GM21360 (cell line): ENCODE measurements around the gene PPP2R2C.

ENCODE experiments used
- ATAC-seq: cut with Tn5 transposase; IDR thresholded peaks from one replicate; pipeline ENCODE4 v1.9.1; 2021; ENCODE audit warnings: mild to moderate bottlenecking, moderate library complexity; ENCODE audit not compliant: unreplicated experiment

Gene PPP2R2C

DNA sequence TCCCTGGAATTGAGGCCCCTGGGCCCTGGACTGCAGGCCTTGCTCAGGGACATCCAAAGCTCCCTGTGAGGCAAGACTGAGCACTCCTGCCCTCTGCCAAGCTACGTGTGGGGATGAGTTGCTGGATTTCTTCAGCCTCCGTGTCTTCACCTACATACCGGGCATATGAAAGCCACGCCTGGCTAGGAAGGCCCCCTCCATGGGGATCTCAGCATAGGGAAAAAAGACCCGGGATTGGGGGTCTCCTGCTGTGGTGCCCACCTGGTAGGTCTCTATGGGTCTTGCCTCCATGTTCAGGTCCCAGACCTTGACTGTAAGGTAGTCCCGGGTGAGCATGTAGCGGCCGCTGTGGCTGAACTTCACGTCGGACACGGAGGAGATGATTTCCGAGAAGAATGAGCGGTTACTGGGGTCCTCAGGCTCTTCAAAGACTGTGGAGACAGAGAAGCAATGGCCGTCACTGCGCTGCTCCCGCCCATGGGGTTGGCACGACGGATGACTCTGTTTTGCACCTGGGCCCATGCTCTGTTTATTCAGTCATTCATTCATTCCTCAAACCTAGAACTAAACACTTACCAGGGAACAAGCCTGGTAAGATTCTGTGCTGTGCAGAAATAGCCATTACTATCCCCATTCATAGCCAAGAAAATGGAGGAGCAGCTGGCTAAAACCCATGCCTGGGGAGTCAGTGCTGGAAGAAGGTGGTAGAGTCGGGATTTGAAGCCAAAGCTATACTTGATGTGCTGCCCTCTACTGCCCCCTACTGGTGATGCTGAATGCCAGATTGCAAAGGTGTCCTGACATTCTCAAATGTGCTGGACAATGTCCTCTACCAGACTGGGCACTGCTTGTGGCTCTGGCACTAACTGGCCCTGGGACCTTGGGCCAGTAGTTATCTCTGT, 138.9 kb downstream of the PPP2R2C start:
- ATAC-seq = no peak

DNA sequence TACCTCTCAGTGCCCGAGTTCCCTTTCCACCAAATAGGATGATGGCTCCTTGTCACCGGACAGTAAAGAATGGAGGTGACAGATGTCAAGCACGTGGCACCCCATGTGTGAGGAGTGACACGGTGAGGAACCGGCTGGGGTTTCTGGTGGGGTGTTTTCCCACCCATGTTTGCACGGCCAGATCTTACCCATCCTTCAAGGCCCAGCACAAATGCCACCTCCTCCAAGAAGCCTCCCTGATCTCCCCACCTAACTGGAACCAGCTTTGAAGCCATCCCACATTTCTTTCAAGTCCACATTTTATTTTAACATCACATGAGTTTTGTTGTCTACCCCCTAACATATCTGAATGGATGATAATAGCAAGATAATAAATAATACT, 139.8 kb downstream of the PPP2R2C start:
- no peak for ATAC-seq

DNA sequence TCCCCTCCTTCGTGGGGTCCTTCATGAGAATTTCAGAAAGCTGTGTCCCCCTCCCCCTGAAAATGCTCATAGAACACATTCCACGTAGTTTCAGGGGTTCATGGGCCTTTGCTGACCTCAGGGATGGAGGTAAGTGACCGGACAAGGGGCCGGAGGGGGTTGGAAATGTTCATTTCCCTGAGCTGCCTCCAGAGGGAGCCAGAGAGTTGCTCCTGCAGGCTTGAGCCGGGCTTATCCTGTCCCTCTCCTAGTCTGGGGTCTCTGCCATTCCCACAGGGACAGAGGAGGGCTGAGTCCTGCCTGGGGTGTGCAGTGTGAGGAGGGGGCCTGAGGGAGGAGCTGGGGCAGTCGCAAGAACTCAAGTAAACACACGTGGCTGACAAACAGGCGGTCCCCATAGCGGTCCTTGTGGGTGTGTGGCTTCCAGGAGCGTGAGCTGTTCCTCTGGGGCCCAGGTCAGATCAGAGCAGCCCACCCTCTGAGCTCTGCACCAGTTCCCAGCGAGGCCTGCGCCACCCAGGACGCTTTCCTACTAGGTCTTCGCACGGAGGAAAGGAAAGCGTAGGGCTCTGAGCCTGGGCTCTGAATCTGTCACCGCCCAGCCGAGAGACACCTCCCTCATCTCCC, 140.3 kb downstream of the PPP2R2C start:
- no peak for ATAC-seq

DNA sequence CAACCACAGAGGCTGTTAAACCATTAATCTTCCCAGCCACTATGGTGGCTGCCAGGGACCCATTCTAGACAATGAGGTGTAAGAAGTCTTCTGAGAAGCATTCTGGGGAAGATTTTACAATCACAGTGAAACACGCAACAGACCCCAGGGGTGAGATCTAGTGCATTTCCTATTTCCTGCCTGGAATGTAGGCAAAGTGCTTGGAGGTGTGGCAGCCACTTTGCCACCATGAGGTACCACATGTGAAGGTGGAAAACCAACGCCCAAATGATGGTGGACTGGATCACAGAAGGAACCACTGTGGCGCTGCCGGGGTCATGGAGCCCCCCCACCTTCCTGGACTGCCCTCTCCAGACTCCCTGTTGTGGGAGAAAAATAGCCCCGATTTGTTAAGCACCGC, 140.9 kb downstream of the PPP2R2C start:
- no peak for ATAC-seq

DNA sequence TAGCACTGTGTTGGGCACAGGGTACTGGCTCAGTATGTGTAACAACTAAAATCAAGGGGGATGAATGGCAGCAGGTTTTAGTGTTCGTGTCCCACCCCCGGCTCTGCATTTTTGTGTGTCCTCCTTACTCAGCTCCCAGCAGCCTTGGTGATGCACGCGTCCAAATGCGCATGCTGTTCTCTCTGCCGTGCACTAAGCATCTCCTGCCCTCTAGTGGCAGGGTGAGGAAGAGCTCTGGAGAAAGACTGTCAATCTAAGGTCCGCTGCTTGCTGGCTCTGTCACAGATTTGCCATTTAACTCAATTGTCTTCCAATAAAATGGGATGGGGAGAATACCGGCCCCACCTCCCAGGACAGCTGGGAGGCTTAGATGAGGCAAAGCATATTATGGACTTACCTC, 141.4 kb downstream of the PPP2R2C start:
- no peak for ATAC-seq

DNA sequence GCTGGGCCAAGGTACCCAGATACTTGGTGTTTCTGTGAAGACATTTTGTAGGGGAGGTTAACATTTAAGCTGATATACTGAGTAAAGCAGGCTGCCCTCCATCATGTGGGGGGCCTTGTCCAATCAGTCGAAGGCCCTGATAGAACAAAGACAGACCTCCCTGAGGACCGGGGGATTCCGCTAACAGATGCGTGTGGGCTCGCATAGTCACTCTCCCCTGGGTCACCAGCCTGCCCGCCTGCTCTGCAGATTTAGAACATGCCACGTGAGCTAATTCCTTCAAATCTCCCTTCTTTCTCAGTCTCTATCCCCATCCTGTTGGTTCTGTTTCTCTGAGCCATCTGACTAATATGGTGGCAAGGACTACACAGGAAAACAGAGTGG, 142.0 kb downstream of the PPP2R2C start:
- no peak for ATAC-seq

DNA sequence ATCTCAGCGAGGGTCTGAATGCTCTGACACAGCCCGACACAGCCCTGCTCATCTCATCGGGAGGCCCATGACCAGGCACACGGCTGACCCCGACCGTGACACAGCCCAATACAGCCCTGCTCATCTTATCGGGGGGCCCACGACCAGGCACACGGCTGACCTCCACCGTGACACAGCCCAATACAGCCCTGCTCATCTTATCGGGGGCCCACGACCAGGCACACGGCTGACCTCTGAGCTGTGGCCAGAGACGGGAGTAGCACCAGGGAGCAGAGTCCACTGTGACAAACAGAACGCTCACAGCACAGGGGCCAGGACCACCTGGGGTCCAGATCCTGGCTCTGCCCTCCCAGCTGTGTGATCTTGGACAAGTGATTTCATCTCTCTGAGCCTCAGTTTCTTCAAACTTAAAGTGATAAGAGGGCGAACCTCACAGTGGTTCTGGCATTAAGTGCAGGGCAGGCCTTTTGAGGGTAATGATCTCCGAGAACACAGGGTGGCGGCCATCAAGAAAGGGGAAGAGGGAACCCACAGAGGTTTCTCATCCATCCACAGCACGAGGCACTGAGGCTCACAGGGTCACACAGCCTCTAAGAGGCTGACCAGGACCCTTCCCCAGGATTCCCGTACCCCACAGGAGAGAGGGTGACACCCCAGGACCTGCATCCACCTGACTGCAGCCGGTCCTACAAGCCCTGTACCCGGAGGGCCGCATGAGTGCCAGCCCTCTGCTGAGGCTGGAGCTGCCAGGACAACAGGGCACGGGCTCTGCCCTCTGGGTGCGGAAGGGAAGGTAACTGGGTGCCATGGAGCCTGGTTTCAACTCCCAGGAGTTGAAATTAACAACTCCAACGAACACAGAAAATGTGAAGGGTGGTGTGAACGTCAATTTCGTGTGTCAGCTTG, 142.7 kb downstream of the PPP2R2C start:
- no peak for ATAC-seq

DNA sequence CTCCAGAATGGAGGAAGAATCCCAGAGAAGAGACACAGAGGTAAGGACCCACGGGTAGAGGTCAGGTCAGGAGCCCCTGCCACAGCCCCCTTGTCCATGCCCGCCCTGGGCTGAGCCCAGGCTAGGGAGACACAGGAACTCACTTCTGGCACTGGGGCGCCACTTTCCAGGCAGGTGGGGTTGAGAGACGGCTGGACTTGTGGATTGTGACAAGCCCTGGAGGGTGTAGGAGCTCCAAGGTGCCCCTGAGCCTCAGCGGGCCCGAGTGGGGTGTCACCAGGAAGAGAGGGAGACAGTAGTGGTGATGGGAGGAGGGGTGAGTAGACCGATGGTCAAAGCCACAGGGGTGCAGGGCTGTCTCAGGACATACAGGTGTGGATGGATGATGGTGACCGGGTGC, 143.9 kb downstream of the PPP2R2C start:
- ATAC-seq = no peak

DNA sequence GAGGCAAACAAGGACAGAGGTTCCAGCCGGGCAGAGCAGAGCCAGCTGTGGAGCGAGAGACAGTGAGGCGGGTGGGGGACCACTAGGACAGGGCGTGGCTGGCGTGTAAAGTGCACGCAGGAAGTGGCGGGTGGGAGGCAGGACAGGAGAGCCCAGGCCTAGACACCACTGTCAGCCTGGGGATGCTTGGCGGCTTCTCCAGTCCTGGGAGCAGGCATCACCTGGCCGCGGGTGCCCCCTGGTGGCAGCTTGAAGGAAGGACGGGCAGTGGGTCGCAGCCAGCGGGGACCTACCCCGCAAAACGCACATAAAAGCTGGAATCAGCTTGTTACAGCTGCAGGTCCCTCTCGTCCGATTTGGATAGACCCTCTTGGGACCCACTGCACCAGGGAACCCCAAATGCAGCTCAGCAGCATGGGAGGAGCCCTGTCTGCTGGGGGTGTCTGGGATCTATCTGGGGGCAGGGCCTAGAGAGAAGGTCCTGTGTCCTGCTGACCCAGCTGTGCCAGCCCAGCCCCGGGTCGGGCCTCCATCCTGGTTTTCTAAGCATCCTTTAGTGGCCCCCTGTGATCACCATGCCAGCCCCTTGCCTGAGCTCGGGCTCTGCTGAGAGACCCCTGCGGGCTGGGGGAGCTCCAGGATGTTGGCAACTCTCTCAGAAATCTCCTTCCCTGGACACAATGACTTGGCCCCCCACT, 145.0 kb downstream of the PPP2R2C start:
- ATAC-seq = peak; percentile 55

DNA sequence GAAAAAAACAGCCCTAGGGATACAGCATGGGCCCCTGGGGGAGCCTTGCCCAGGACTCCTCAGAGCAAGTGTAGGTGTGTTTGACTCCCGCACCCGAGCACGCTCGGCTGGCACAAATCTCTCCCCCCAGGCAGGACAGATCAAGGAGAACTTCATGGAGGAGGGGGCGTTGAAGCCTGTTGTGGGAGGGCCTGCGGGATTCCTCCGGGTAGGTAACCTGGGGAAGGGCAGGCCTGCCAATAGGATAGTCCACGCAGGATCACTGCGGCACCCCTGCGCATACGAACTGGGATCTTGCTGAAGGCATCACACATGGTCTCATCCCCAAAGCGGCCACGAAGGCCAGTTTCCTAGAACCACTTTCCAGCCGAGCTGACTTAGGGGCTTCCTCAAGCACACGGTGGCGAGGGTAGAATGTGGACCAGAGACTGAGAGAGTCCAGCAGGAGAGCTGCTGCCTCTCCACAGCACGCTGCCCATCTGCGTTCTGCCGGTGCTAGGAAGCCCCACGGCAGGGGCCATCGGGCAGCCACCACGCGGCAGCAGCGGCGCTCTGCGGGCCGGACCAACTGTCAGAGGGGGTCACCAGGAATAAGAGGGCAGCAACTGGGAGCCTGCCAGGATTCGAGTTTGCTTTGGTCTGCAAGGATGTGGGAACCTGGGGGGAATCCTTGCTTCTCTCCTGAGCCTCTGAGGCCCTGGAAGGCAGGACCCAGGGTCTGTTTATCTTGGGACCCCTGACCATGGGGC, 145.9 kb downstream of the PPP2R2C start:
- no peak for ATAC-seq

DNA sequence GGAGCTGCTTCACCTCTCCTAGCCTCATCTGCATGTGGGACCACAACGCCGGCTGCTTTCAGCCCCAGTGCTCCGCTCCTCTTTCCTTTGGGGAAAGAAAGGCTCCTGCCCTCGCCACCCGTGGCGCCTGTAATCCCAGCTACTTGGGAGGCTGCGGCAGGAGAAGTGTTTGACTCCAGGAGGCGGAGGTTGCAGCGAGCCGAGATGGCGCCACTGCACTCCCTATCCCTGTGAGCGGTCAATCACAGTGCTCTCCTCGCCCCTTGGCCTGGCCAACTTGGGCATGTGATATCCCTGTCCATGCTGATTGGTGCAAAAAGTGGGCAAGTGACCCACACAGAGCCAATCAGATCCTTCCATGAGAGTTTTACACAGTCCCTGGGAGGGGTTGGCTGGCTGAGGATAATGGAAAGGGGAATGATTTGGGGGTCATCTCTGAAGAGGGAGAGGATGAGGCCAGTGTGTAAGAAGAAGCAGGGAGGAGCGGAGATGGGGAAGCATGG, 146.6 kb downstream of the PPP2R2C start:
- ATAC-seq = no peak

DNA sequence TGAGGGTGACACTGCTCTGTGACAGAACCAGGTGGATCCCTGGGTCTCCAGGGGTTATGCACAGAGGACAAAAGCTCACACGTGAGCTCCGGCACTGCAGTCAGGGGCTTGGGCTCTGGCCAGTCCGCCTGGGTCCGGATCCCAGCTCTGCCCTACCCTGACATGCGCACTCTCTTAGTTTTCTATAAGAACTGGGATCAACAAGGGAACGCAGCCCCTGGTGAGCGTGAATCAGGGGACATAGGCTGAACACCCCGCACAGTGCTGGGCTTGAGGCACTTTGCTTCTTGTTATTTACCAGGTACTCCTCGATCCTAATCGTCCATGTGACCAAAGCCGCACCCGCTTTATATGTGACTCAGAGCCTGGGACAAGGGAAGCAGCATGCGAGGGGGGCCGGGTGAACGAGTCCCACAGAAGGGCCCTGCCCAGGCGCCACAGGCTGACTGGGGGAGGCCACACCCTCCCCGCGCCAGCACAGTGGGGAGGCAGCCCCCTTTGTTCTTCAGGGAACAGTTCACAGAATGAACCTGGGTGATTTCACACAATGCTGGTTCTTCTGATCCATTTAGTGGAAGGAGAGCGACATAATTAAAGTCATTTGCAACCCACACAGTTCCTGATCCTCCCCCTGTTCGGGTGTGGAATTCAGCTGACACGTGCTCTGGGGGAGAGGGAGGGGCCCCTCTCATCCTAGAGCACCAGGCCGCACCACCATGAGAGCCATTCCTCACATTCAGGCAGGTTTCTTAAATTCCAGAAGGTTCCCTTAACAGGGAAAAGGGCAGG, 147.2 kb downstream of the PPP2R2C start:
- ATAC-seq = no peak

DNA sequence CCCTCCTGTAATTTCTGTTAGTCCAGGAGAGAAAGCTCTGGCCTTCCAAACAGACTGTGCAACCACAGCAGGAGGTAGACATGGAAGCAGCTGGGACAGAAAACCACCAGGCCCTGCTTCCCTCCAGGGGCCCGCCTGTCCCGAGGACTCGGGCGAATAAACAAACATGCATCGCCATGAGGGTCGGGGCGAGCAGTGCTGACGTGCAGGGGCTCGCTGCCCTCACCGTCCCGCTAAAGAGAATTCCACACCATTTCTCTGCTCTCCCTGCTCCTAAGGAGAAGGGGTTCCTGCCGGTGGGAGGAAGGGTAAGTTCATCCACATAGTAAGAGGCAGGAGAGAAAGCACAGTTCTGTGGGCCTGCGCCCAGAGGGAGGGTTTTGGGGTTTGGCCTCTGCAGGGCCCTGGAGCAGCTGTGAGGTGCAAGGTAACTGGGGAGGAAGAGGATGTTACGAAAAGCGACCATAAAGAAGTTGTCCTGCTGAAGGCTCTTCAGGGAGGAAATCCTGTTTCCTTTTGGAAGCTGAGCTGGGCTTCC, 147.9 kb downstream of the PPP2R2C start:
- no peak for ATAC-seq

DNA sequence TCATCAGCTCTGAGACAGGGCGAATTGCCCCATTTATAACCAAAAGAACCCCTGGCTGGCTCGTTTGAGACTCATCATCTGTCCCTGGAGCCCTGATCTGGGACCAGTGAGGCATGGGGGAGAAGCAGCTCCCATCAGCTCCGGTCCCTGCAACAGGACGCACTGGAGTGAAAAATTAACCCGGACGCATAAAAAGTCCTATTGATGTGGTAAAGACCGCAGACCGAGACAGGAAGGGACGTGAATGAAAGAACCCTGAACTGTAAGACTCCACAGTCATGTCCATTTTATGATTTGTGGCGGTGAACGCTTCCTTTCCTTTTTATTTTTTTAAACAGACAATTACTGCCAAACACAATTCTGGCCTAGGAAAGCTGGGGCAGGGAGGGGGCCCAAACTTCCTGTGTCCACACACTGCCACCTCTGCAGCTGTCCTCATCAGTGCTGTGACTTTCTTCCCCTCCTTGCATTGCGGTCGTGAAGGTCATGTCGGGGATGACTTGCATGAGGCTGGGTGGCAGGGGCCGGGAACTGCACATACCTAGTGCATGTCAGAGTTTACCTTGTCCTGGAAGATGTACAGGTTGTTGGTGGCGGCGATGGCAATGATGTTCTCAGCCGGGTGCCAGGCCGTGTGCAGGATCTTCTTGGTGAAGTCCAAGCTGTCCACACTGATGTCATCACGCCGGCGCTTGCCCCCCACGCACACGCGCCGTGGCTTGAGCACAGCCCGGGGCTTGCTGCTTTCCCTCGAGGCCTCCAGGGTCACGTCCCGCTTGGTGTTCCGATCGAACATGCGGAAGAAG, 149.4 kb downstream of the PPP2R2C start:
- no peak for ATAC-seq

DNA sequence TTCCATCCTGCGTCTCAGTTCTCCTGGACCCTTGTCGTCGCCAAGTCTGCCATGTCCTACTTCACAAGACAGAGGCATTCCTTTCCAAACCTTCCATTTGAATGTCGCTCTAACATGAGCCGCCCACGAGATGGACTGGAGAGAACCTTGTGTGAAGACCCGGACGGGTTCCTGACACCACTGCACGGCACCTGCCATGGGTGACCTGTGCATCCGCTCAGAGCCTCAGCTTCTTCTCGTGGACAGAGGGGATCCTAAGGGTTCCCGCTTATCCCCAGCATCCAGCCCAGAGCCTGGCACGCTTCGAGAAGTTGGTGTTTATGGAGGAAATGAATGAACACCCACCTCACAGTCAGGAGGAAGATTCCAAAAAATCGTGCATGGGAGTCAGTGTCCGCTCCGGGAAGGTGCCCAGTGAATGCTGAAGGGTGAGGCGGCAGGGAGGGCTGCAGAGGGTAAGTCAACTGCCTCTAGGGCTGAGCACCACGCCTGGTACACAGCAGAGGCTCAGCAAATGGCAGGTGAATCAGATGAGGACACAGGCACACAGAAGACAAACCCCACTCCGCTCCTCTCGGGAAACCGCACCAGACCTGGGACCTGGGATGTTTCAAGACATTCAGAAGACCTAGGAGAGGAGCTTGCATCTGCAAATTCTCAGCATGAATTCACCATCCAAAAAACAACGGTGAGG, 150.2 kb downstream of the PPP2R2C start:
- ATAC-seq = no peak

DNA sequence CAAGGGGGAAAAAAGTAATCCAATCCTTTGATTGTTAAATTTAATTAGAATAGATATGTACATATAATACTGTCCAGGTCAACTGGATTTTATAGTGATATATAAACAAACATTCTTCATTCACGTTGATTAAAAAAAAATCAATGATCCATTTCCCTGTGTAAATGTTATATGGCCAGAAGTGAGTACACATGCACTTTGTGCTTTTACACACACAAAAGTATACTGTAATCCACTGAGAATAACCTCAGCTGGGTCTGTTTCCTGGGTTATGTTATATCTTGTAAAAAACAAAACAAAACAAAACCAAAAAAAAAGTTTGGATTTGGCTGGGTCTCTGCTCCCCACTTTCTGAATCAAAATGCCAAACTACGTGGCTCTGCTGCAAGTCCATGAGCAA, 151.1 kb downstream of the PPP2R2C start:
- ATAC-seq = no peak

DNA sequence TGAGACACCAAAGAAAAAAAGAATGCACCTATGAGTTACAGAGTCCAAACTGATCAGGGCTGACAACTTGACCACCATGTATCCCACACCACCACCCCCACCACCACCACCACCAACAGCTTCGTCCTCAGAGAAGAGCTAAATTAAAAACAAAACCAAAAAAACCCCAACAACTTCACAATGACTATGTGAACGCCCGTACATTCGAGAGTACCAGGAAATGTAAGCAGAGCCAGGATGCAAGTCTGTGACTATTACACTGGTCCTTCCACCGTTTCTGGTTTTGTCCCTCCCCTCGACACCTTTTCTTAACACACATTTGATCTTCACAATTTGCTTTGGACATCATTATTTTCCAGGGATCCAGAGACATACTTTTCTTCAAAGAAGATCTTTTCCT, 151.8 kb downstream of the PPP2R2C start:
- no peak for ATAC-seq
